Skeletal muscle tissue (tissue), 4 donors: ENCODE data around the gene MBD3L2. TPM values are rescaled to one million over a fixed set of nuclear protein-coding genes. Genes with fewer than 3 reads are reported as not detected.
A peak's percentile ranks its signal among the peaks of the same experiment; 100 is the strongest.
"Not testable (repeated sequence)": the region's sequence is repeated elsewhere in the genome, so short reads cannot be mapped to it uniquely, and the experiment has no call there.

Source experiments
- H3K27ac ChIP-seq: one replicate; pipeline ENCODE4 v1.7.0; 2013; ENCODE audit warnings: mild to moderate bottlenecking, low read depth, low read length, inconsistent platforms
- H3K27me3 ChIP-seq, 3 donors: one replicate each; pipeline ENCODE4 v1.7.0; 2013; ENCODE audit warnings: low read length in 3 of 3; ENCODE audit not compliant: control insufficient read depth in 3 of 3, insufficient read depth in 3 of 3
- H3K36me3 ChIP-seq, 3 donors: one replicate each; pipeline ENCODE4 v1.7.0; 2013; ENCODE audit warnings: low read length in 3 of 3; ENCODE audit not compliant: control insufficient read depth in 3 of 3, insufficient read depth in 3 of 3
- H3K4me1 ChIP-seq, 3 donors: one replicate each; pipeline ENCODE4 v1.7.0; 2013; ENCODE audit warnings: low read length in 3 of 3, mild to moderate bottlenecking in 3 of 3; ENCODE audit not compliant: control insufficient read depth in 3 of 3, insufficient read depth in 3 of 3
- H3K4me3 ChIP-seq, 3 donors: one replicate each; pipeline ENCODE4 v1.7.0; 2013; ENCODE audit warnings: low read length in 3 of 3
- H3K9ac ChIP-seq, 3 donors: one replicate each; pipeline ENCODE4 v1.7.0; 2013; ENCODE audit warnings: low read length in 3 of 3, mild to moderate bottlenecking in 3 of 3, moderate library complexity in 2 of 3, low read depth in 1 of 3
- H3K9me3 ChIP-seq, 3 donors: one replicate each; pipeline ENCODE4 v1.7.0; 2013; ENCODE audit warnings: low read length in 3 of 3; ENCODE audit not compliant: control insufficient read depth in 3 of 3
- total RNA-seq: library from RNA; depleted of rRNA; stranded (reverse); fragments of >200 nt; gene quantifications from one replicate; pipeline ENCODE4 v1.2.3, GENCODE V29; 2014
- donor health status: Osteomylitis.

MBD3L2 gene
- total RNA-seq, result not detected

DNA sequence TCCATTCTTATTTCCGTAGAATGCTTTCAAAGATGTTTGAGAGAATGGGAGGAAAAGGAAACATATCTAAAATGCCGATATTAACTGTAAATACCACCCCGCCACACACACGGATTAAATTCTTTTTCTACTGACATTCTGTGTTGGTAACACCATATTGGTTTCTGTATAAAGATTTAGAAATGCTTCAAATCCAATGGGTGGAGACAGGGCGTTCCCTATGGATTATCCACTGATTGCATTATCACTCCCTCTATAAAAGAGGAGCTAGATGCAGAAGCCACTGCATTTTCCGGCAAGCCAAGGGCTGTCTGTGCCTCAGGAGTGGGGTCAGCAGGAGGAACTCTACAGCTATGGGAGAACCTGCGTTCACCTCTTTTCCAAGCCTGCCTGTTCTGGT, at the start of gene MBD3L2:
Gene MBD3L2 (plus strand): TSS at position 301 of the 400 bp plus-strand sequence. CDS start 53 bp downstream, at position 354.
- not testable (repeated sequence) for H3K4me1 ChIP-seq, H3K9ac ChIP-seq, H3K36me3 ChIP-seq, H3K9me3 ChIP-seq, H3K27ac ChIP-seq, H3K4me3 ChIP-seq, H3K27me3 ChIP-seq

- Histone ChIP-seq H3K4me3 (no peak overlapping the region), H3K4me1 (no peaks in the 10 kb centered on the region), H3K27me3 (no peaks in the 10 kb centered on the region), H3K9ac (no peak overlapping the region), H3K27ac (no peak overlapping the region), H3K9me3 (peaks cover 0 to 2% (median 0%) of the 10 kb centered on the region in 3 donors), H3K36me3 (no peaks in the 10 kb centered on the region)
Measured at GRCh38 chr19:6999933-7000332, 49.2 kb upstream of the MBD3L2 start.

- Histone ChIP-seq H3K36me3 (no peaks in the 10 kb centered on the region), H3K4me3 (no peak overlapping the region), H3K4me1 (no peaks in the 10 kb centered on the region), H3K27ac (peak overlapping the region; percentile 42), H3K9ac (no peak overlapping the region), H3K9me3 (peaks cover 0 to 2% (median 0%) of the 10 kb centered on the region in 3 donors), H3K27me3 (no peaks in the 10 kb centered on the region)
Measured at GRCh38 chr19:7000333-7000732, 48.8 kb upstream of the MBD3L2 start.

DNA sequence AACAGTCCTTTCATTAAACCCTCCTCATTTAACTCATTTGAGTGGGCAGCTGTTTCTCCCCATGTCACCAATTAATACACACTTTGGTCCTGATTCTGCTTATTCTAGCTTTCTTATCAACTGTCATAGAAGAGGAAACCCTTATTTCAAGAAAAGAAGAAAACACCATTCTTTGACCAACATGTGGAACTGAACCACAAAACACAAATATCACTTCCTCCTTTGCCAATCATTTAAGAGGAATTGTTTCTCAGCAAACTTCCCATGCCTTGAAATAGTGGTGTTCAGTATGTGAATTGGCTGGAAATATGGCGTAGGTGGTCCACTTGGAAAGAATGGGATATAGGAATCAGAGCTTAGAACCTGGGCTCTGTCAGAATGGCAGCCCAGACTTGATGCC, 48.3 kb upstream of the MBD3L2 start:
- Histone ChIP-seq H3K27ac (peak overlapping the region; percentile 42), H3K9ac (no peak overlapping the region)

DNA sequence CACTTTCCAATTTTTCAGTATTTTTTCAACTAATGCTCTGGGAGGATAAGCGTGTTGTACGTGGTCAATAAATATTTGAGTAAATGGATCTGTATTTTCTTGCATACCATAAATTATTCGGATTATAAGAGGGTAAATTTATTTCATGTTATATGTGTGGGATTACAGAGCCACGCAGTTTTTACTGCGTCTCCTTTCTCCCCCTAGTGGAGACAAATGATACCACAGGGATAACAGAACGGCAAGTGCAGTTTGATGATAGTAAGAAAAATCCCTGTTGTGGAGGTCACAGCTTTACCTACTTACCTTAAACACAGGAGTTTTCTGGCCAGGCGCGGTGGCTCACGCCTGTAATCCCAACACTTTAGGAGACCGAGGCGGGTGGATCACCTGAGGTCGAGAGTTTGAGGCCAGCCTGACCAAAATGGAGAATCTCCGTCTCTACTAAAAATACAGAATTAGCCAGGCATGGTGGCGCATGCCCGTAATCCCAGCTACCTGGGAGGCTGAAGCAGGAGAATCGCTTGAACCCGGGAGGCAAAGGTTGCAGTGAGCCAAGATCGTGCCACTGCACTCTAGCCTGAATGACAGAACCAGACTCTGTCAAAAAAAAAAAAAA, 44.7 kb upstream of the MBD3L2 start:
- Histone ChIP-seq H3K4me1 (no peaks in the 10 kb centered on the region), H3K36me3 (no peaks in the 10 kb centered on the region), H3K4me3 (no peak overlapping the region), H3K9me3 (peaks cover 0 to 3% (median 3%) of the 10 kb centered on the region in 3 donors), H3K9ac (no peak overlapping the region), H3K27ac (no peak overlapping the region), H3K27me3 (no peaks in the 10 kb centered on the region)

More for the DNA sequence above, 48.3 kb upstream of the MBD3L2 start:
- no peaks in the 10 kb centered on the region for H3K27me3 ChIP-seq
- no peaks in the 10 kb centered on the region for H3K36me3 ChIP-seq
- H3K4me3 ChIP-seq, result no peak overlapping the region
- no peaks in the 10 kb centered on the region for H3K9me3 ChIP-seq
- H3K4me1 ChIP-seq, result no peaks in the 10 kb centered on the region

- no peaks in the 10 kb centered on the region for H3K27me3 ChIP-seq
- no peak overlapping the region for H3K9ac ChIP-seq
- peaks cover 0 to 3% (median 3%) of the 10 kb centered on the region in 3 donors for H3K9me3 ChIP-seq
Measured at GRCh38 chr19:7006135-7006704, 42.9 kb upstream of the MBD3L2 start.

DNA sequence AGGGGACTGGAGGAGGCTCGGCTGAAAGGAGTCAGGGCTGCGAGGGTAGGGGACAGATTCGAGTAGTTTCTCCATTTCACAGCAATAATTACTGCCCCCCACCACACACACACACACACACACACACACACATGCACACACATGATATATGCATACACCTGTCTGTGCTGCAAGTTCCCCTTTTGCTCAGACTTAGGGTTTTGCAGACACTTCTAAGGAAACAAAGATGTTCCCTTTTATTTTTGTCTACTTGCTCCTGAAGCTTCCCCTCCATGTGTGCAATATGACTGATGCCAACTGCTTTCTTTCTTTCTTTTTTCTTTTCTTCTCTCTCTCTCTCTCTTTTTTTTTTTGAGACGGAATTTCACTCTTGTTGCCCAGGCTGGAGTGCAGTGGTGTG, 41.3 kb upstream of the MBD3L2 start:
- H3K9ac ChIP-seq, result no peak overlapping the region
- peaks cover 0 to 3% (median 3%) of the 10 kb centered on the region in 3 donors for H3K9me3 ChIP-seq
- no peaks in the 10 kb centered on the region for H3K36me3 ChIP-seq
- no peak overlapping the region for H3K4me3 ChIP-seq
- H3K27ac ChIP-seq, result no peak overlapping the region
- no peaks in the 10 kb centered on the region for H3K4me1 ChIP-seq
- no peaks in the 10 kb centered on the region for H3K27me3 ChIP-seq

More at GRCh38 chr19:7006135-7006704, 42.9 kb upstream of the MBD3L2 start:
- Histone ChIP-seq H3K27ac (no peak overlapping the region), H3K36me3 (no peaks in the 10 kb centered on the region), H3K4me3 (no peak overlapping the region), H3K4me1 (no peaks in the 10 kb centered on the region)

DNA sequence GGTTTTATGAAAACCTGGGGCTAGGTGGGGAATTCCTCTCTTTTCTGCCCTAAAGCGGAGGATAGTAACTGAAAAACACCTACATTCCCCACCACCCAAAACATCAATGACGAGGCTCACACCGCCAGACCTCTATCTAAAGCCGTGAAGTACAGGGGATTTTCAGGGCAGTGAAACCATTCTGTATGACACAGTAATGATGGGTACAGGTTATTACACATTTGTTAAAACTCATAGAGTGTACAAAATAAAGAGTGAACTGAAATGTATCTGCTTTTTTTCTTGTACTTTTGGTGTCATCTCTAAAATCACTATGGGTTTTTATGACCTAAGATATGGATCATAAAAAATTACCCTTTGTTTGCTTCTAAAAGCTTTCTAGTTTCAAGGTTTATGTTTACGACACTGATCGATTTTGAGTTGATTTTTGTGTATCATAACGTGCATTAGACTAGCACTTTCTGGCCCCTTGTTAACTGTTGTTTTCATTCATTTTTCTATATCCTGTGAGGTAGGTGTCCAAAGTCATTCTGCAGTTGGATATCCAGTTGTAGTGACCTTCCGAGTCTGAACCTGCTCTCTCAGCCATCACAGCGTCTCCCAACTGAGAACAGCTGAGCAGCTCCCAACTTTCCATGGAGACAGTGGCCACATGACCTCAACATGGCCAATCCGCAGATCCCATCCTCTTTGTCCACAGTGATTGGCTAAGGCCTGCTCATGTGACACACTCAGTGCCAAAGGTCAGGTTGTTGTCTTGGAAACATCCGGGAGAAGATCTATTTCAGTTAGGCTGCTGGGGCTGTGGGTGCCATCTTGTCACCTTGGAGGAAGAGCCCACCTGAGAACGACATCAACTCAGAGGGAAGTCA, 38.2 kb upstream of the MBD3L2 start:
- Histone ChIP-seq H3K9me3 (peaks cover 0 to 3% (median 3%) of the 10 kb centered on the region in 3 donors), H3K27ac (no peak overlapping the region), H3K9ac (no peak overlapping the region), H3K36me3 (no peaks in the 10 kb centered on the region), H3K27me3 (no peaks in the 10 kb centered on the region), H3K4me3 (no peak overlapping the region), H3K4me1 (no peaks in the 10 kb centered on the region)

GRCh38 chr19:7013678-7014077, 35.4 kb upstream of the MBD3L2 start:
- no peak overlapping the region for H3K9ac ChIP-seq
- H3K36me3 ChIP-seq, result no peaks in the 10 kb centered on the region
- H3K27ac ChIP-seq, result no peak overlapping the region
- H3K27me3 ChIP-seq, result no peaks in the 10 kb centered on the region
- H3K9me3 ChIP-seq, result no peaks in the 10 kb centered on the region
- H3K4me1 ChIP-seq, result no peaks in the 10 kb centered on the region
- no peak overlapping the region for H3K4me3 ChIP-seq

DNA sequence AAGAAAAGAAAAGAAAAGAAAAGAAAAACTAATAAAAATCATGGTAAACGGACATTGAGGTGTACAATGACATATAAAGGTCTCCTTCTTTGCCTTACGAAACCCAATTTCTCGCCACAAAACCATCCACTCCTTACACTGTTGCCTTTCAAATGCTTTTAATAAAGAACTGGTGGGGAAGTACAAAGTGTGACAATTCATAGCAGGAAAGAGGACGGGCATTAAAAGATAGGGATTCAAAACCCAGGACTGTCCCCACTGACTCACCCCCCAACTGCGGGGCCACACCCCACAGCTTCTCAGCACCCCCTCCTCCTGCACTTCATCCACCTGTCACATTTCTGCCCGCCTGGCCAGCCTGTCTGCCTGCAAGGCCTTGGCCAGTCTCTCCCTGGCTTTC, 30.3 kb upstream of the MBD3L2 start:
- H3K4me1 ChIP-seq, result no peaks in the 10 kb centered on the region
- no peaks in the 10 kb centered on the region for H3K36me3 ChIP-seq
- H3K4me3 ChIP-seq, result no peak overlapping the region
- no peaks in the 10 kb centered on the region for H3K27me3 ChIP-seq
- no peaks in the 10 kb centered on the region for H3K9me3 ChIP-seq
- H3K9ac ChIP-seq, result no peak overlapping the region
- no peak overlapping the region for H3K27ac ChIP-seq
